Suprapubic skin (tissue), 4 donors: ENCODE data around the gene ARID5A.

Experiments
- POLR2A ChIP-seq, 2 donors: fragments of 450-650 bp; IDR thresholded peaks; one replicate each; pipeline ENCODE4 v1.6.1; 2017; ENCODE audit warnings: antibody characterized with exemption in 2 of 2, mild to moderate bottlenecking in 2 of 2, moderate library complexity in 2 of 2
- POLR2AphosphoS5 ChIP-seq, 3 donors: sonication (generic); formaldehyde crosslinking; IDR thresholded peaks; one replicate each; pipeline ENCODE4 v1.6.1; 2017; ENCODE audit warnings: antibody characterized with exemption in 3 of 3

GRCh38 chr2:96525211-96525507, 11.4 kb upstream of the ARID5A start:
- TF ChIP-seq POLR2AphosphoS5 (IDR thresholded peaks at IDR 0.05): no peak
- TF ChIP-seq POLR2A (IDR thresholded peaks at IDR 0.05): no peak
